ENCODE results near the gene CCNG1.
A peak's percentile ranks its signal among the peaks of the same experiment; 100 is the strongest.
"Not testable (repeated sequence)": the region's sequence is repeated elsewhere in the genome, so short reads cannot be mapped to it uniquely, and the experiment has no call there.

Gene CCNG1

GRCh38 chr5:163445345-163445744 lies 8.0 kb downstream of the CCNG1 start:
- FAIRE-seq = no peak

- no peak for FAIRE-seq
Measured at GRCh38 chr5:163447191-163447590, 9.8 kb downstream of the CCNG1 start.

GRCh38 chr5:163447875-163448274 lies 10.5 kb downstream of the CCNG1 start:
- FAIRE-seq = no peak

- peak; percentile 14 for FAIRE-seq
Measured at GRCh38 chr5:163448491-163448890, 11.1 kb downstream of the CCNG1 start.

GRCh38 chr5:163451489-163451888 lies 14.1 kb downstream of the CCNG1 start:
- FAIRE-seq = no peak

- no peak for FAIRE-seq
Measured at GRCh38 chr5:163453705-163454104, 16.3 kb downstream of the CCNG1 start.

- not testable (repeated sequence) for FAIRE-seq
Measured at GRCh38 chr5:163455406-163455805, 18.0 kb downstream of the CCNG1 start.

GRCh38 chr5:163456029-163456589 lies 18.7 kb downstream of the CCNG1 start:
- no peak for FAIRE-seq

- no peak for FAIRE-seq
Measured at GRCh38 chr5:163456840-163457239, 19.4 kb downstream of the CCNG1 start.

- no peak for FAIRE-seq
Measured at GRCh38 chr5:163458778-163459385, 21.5 kb downstream of the CCNG1 start.

GRCh38 chr5:163459462-163459818 lies 22.0 kb downstream of the CCNG1 start:
- FAIRE-seq = no peak

GRCh38 chr5:163459819-163460561 lies 22.6 kb downstream of the CCNG1 start, which contains the start of gene NUDCD2:
Gene NUDCD2, minus strand, starts transcription at chr5:163460102. Its CDS starts 52 bp downstream, at chr5:163460050.
- FAIRE-seq = peak; percentile 60

GRCh38 chr5:163460562-163461171 lies 23.3 kb downstream of the CCNG1 start, which contains the start of gene HMMR:
Gene HMMR, plus strand, starts transcription at chr5:163460632. Its CDS starts 61 bp downstream, at chr5:163460693.
- no peak for FAIRE-seq

- FAIRE-seq = no peak
Measured at GRCh38 chr5:163463063-163463435, 25.7 kb downstream of the CCNG1 start.

GRCh38 chr5:163467682-163468081 lies 30.3 kb downstream of the CCNG1 start:
- no peak for FAIRE-seq

- peak; percentile 90 for FAIRE-seq
Measured at GRCh38 chr5:163473635-163474243, 36.3 kb downstream of the CCNG1 start.

- FAIRE-seq = no peak
Measured at GRCh38 chr5:163475411-163475810, 38.0 kb downstream of the CCNG1 start.

- no peak for FAIRE-seq
Measured at GRCh38 chr5:163478126-163478981, 41.0 kb downstream of the CCNG1 start.

GRCh38 chr5:163478982-163479271 lies 41.5 kb downstream of the CCNG1 start:
- no peak for FAIRE-seq

- FAIRE-seq = no peak
Measured at GRCh38 chr5:163489055-163489744, 51.8 kb downstream of the CCNG1 start.

GRCh38 chr5:163489745-163490075 lies 52.3 kb downstream of the CCNG1 start:
- no peak for FAIRE-seq
